KOPT-K1 (cell line): ENCODE results near the gene HS6ST3.

Experiments
- H3K27ac ChIP-seq: fragments of 200-600 bp; sonication (generic); 2 replicates; pipeline ENCODE4 v1.5.1; 2016; ENCODE audit warnings: antibody characterized with exemption, mild to moderate bottlenecking, low read depth, low read length; ENCODE audit not compliant: poor library complexity, severe bottlenecking
- H3K36me3 ChIP-seq: fragments of 200-600 bp; sonication (generic); 2 replicates; pipeline ENCODE4 v1.5.1; 2017; ENCODE audit warnings: antibody characterized with exemption, mild to moderate bottlenecking, low read length, moderate library complexity; ENCODE audit not compliant: insufficient read depth
- H3K9me3 ChIP-seq: fragments of 200-600 bp; sonication (generic); 2 replicates; pipeline ENCODE4 v1.5.1; 2017; ENCODE audit warnings: antibody characterized with exemption, low read length, mild to moderate bottlenecking; ENCODE audit not compliant: insufficient read depth, poor library complexity, severe bottlenecking

Gene HS6ST3

GRCh38 chr13:96130818-96131340 lies 41.0 kb downstream of the HS6ST3 start:
- Histone ChIP-seq H3K9me3 (no peaks in the 10 kb centered on the region), H3K36me3 (no peaks in the 10 kb centered on the region), H3K27ac (no peak overlapping the region)

- Histone ChIP-seq H3K36me3 (no peaks in the 10 kb centered on the region), H3K27ac (no peak overlapping the region), H3K9me3 (no peaks in the 10 kb centered on the region)
Observed at GRCh38 chr13:96141032-96141431, 51.1 kb downstream of the HS6ST3 start.

- no peaks in the 10 kb centered on the region for H3K36me3 ChIP-seq
- H3K27ac ChIP-seq: no peak overlapping the region
- H3K9me3 ChIP-seq: no peaks in the 10 kb centered on the region
Observed at GRCh38 chr13:96159725-96160124, 69.8 kb downstream of the HS6ST3 start.

GRCh38 chr13:96161141-96161540 lies 71.2 kb downstream of the HS6ST3 start:
- no peak overlapping the region for H3K27ac ChIP-seq
- no peaks in the 10 kb centered on the region for H3K36me3 ChIP-seq
- H3K9me3 ChIP-seq: no peaks in the 10 kb centered on the region

GRCh38 chr13:96165840-96166239 lies 75.9 kb downstream of the HS6ST3 start:
- Histone ChIP-seq H3K36me3 (no peaks in the 10 kb centered on the region), H3K9me3 (no peaks in the 10 kb centered on the region), H3K27ac (no peak overlapping the region)

- Histone ChIP-seq H3K9me3 (no peaks in the 10 kb centered on the region), H3K27ac (no peak overlapping the region), H3K36me3 (no peaks in the 10 kb centered on the region)
Observed at GRCh38 chr13:96172066-96172465, 82.2 kb downstream of the HS6ST3 start.

GRCh38 chr13:96178759-96179158 lies 88.9 kb downstream of the HS6ST3 start:
- Histone ChIP-seq H3K36me3 (no peaks in the 10 kb centered on the region), H3K27ac (no peak overlapping the region), H3K9me3 (no peaks in the 10 kb centered on the region)

GRCh38 chr13:96179309-96179708 lies 89.4 kb downstream of the HS6ST3 start:
- no peak overlapping the region for H3K27ac ChIP-seq
- H3K36me3 ChIP-seq: no peaks in the 10 kb centered on the region
- H3K9me3 ChIP-seq: no peaks in the 10 kb centered on the region

GRCh38 chr13:96181911-96182310 lies 92.0 kb downstream of the HS6ST3 start:
- Histone ChIP-seq H3K9me3 (no peaks in the 10 kb centered on the region), H3K27ac (no peak overlapping the region), H3K36me3 (no peaks in the 10 kb centered on the region)

- H3K9me3 ChIP-seq: no peaks in the 10 kb centered on the region
- H3K36me3 ChIP-seq: no peaks in the 10 kb centered on the region
Observed at GRCh38 chr13:96185818-96186217, 95.9 kb downstream of the HS6ST3 start.

GRCh38 chr13:96191367-96191766 lies 101.5 kb downstream of the HS6ST3 start:
- no peak overlapping the region for H3K27ac ChIP-seq
- no peaks in the 10 kb centered on the region for H3K36me3 ChIP-seq
- no peaks in the 10 kb centered on the region for H3K9me3 ChIP-seq

More at GRCh38 chr13:96185818-96186217, 95.9 kb downstream of the HS6ST3 start:
- H3K27ac ChIP-seq: no peak overlapping the region

GRCh38 chr13:96193728-96194310 lies 103.9 kb downstream of the HS6ST3 start:
- Histone ChIP-seq H3K9me3 (peaks cover 9% of the 10 kb centered on the region), H3K27ac (no peak overlapping the region), H3K36me3 (no peaks in the 10 kb centered on the region)

- Histone ChIP-seq H3K36me3 (no peaks in the 10 kb centered on the region), H3K9me3 (peaks cover 9% of the 10 kb centered on the region), H3K27ac (no peak overlapping the region)
Observed at GRCh38 chr13:96198038-96198437, 108.1 kb downstream of the HS6ST3 start.

GRCh38 chr13:96199315-96199714 lies 109.4 kb downstream of the HS6ST3 start:
- H3K9me3 ChIP-seq: peaks cover 9% of the 10 kb centered on the region
- H3K27ac ChIP-seq: no peak overlapping the region
- H3K36me3 ChIP-seq: no peaks in the 10 kb centered on the region

GRCh38 chr13:96200810-96201209 lies 110.9 kb downstream of the HS6ST3 start:
- Histone ChIP-seq H3K36me3 (no peaks in the 10 kb centered on the region), H3K9me3 (peaks cover 9% of the 10 kb centered on the region)

GRCh38 chr13:96202315-96202714 lies 112.4 kb downstream of the HS6ST3 start:
- H3K27ac ChIP-seq: no peak overlapping the region
- no peaks in the 10 kb centered on the region for H3K36me3 ChIP-seq
- peaks cover 9% of the 10 kb centered on the region for H3K9me3 ChIP-seq

More at GRCh38 chr13:96200810-96201209, 110.9 kb downstream of the HS6ST3 start:
- no peak overlapping the region for H3K27ac ChIP-seq
